Urinary bladder (tissue), 4 donors: Measurements from ENCODE around the gene KDR. TPM values are rescaled to one million over a fixed set of nuclear protein-coding genes. Genes with fewer than 3 reads are reported as not detected.

Experiments used
- DNase-seq: peaks from one replicate; pipeline ENCODE4 v3.0.0-alpha.2; 2015; ENCODE audit errors: extremely low spot score
- H3K27ac ChIP-seq: one replicate; pipeline ENCODE4 v1.5.1; 2013; ENCODE audit warnings: low read depth, mild to moderate bottlenecking, moderate library complexity
- H3K36me3 ChIP-seq: one replicate; pipeline ENCODE4 v1.6.1; 2013; ENCODE audit warnings: mild to moderate bottlenecking, moderate library complexity; ENCODE audit not compliant: insufficient read depth
- H3K4me1 ChIP-seq: one replicate; pipeline ENCODE4 v1.6.1; 2013; ENCODE audit warnings: mild to moderate bottlenecking, moderate library complexity; ENCODE audit not compliant: insufficient read depth
- H3K4me3 ChIP-seq: one replicate; pipeline ENCODE4 v1.5.1; 2013; ENCODE audit warnings: low read depth, low read length
- WGBS: extraction: QIAGEN DNeasy Blood & Tissue Kit; methylation state at CpG from one replicate; pipeline ENCODE4 v1.1.7; 2013; 5-methylcytosine and 5-hydroxymethylcytosine counted together
- polyA plus RNA-seq: library from polyadenylated mRNA; stranded (reverse); fragments of 200-250 nt; gene quantifications from one replicate; pipeline ENCODE4 v1.2.3, GENCODE V29; 2013
- total RNA-seq: library from RNA; depleted of rRNA; stranded (reverse); fragments of >200 nt; gene quantifications from one replicate; pipeline ENCODE4 v1.2.3, GENCODE V29; 2014
- donor health status: healthy with polysubstance abuse.
- donor health status: healthy.

The KDR gene
- total and polyA plus RNA-seq, 2 donors = 13.4 to 68.6 TPM

DNA sequence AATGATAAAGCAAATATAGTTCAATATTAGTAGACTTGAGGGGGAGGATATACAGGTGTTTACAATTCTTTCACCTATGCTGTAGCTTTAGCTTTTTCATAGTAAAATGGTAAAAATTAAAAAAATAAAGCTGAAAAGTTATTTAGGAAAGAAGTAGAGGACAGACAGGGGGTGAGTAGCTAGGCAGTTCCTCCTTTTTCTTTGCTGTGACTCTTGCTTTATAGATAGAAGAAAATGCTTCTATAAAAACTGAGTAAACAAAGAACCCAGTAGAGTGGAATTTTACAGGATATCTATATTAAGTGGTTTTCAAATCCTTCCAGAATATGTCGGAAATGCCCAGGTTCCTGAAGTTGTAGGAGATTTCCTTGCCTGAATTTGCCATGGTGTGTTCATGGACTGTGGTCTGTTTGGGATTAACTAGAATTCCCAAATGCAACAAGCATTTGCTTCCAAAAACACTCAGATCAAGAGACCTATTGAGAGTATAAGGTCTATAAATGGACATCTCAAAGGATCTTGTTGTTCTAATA is 74.9 kb downstream of the KDR start:
- H3K4me1 ChIP-seq = no peaks in the 10 kb centered on the region
- 49% methylated on average over 1 of the region's 1 CpG for WGBS
- no peaks in the 10 kb centered on the region for H3K36me3 ChIP-seq
- no peak overlapping the region for H3K27ac ChIP-seq
- no peak for DNase-seq
- no peak overlapping the region for H3K4me3 ChIP-seq

DNA sequence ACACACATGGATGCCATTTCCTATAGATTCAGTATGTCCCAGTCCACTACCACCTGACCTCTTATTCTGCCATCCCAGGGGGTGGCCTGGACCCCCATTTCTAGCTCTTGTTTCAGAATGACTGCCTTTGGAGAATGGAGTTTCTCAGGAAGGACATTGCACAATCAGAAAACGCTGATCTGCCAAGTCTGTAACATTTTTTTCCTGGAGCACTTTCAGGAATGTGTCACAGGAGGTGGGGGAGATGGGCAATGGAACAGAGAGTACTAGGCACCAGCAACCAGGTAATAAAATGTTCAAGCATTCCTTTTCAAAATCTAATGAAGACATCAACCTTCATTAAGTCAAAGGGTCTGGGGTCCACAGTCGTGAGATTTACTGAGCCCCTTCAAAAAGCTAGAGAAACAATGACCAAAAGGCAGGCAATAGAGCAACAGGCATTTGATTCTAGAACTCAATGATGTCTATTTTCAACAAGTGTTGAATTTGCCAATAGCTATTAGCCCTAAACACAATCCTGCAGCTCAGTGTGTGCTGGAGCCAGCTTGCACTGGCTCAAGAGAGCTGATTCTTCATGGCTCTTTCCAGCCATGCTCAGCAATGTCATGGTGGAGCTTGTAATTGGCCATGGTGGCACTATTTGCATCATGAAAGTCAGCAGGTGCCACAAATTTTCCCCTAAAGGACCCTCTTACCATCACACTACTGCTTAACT is 87.1 kb downstream of the KDR start:
- Histone ChIP-seq H3K27ac (no peak overlapping the region), H3K4me3 (no peak overlapping the region), H3K4me1 (no peaks in the 10 kb centered on the region), H3K36me3 (no peaks in the 10 kb centered on the region)
- DNase-seq = no peak
- 24% methylated on average over 2 of the region's 2 CpGs for WGBS

DNA sequence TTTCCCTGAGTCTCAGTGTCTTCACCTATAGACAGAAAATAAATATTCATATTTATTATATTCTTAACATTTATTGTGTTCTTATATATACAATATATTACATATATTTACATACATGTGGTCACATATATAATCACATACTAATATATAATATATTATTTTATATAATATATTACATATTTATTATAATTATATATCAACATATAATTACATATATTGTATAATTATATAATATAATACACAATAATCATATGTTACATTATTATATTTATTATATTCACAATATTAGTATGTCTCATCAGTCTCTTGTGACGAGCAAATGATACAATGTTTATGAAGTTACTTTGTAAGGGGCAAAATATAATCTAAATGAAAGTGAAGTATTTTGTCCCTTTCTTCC is 87.7 kb downstream of the KDR start:
- no peak overlapping the region for H3K4me3 ChIP-seq
- WGBS = 68% methylated on average over 1 of the region's 1 CpG

DNA sequence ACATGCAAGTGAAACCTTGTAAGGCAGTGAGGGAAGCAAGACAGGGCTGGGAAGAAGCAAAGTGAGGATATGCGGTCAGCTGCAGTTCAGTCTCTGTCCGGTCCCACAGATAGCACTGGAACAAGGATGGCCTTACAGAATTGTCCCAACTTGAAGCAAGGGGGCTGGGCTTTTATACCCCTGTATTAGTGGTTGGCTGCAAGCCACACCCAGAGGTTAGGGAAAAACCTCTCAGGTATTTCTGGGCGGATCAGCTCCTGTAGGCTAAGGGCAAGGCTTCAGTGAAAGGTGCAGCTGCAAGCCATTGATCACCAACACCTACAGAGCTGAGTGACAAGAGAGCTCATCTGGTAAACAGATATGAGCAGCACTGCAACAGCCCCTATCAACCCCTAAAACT is 89.0 kb downstream of the KDR start:
- 92% methylated on average over 3 of the region's 3 CpGs for WGBS
- no peak overlapping the region for H3K4me3 ChIP-seq
- no peaks in the 10 kb centered on the region for H3K36me3 ChIP-seq
- no peaks in the 10 kb centered on the region for H3K4me1 ChIP-seq
- no peak for DNase-seq
- H3K27ac ChIP-seq = no peak overlapping the region

More for the DNA sequence above, 87.7 kb downstream of the KDR start:
- no peak for DNase-seq
- H3K27ac ChIP-seq = no peak overlapping the region
- H3K4me1 ChIP-seq = no peaks in the 10 kb centered on the region
- H3K36me3 ChIP-seq = no peaks in the 10 kb centered on the region

DNA sequence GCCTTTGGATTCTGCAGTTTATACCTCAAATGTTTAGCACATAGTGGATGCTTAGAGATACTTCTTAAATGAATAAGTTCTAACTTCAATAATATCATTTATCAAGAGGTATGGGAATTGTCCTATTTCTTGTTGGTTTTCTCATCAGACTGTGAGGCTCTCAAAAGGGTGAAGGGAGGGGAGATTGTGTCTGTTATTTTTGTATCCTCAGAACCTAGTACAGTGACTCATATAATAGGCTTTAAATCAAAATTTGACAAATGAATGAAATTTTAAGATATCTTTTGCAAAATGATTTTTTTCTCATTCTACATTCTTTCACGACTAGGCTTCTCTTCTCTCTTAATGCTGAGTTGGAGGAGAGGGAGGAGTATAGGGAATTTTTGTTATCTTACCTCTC is 89.5 kb downstream of the KDR start:
- H3K27ac ChIP-seq = no peak overlapping the region
- WGBS = 68% methylated on average over 1 of the region's 1 CpG
- no peaks in the 10 kb centered on the region for H3K36me3 ChIP-seq
- no peak for DNase-seq
- H3K4me1 ChIP-seq = no peaks in the 10 kb centered on the region
- no peak overlapping the region for H3K4me3 ChIP-seq

DNA sequence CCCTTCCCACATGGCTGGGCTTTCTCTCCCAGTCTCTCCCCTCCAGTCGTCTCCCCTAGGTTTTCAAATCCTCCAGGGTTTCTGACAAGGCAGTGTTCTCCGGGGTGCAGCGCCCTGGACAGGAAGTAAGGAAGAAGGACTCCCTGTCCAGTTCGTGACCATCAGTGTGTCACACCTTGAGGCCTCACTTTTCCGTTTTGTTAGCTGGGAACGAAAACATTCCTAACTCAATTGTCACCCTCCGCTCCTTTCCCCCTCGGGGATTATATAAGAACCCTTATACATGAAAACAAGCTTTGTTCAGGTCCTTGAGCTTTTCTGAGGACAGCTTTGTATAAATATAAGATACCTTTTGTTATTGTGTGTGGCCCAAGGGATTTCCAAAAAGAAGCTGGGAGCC is 92.1 kb downstream of the KDR start:
- 24% methylated on average over 8 of the region's 8 CpGs for WGBS
- no peak for DNase-seq
- H3K27ac ChIP-seq = no peak overlapping the region

DNA sequence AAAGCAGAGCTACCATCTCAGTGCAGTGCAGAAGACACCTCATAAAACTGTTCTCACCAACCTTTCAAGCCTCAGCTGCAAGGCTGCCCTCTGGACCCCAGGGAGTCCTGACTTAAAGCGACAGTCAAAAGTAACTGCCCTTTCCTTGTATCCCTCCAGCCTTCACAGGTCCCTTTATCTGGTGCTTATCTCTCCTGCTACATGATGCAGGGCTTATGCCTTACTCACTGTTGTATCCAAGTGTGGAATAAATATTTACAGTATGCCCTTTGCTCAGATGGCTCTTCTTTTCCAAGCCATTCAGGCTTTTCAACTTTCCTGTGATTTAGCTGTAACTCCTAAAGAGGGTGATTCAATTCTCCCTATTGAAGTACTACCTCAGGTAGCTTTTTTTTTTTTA is 92.6 kb downstream of the KDR start:
- Histone ChIP-seq H3K36me3 (no peaks in the 10 kb centered on the region), H3K27ac (no peak overlapping the region), H3K4me1 (no peaks in the 10 kb centered on the region), H3K4me3 (no peak overlapping the region)
- DNase-seq = no peak
- WGBS = 20% methylated on average over 1 of the region's 1 CpG

More for the DNA sequence above, 92.1 kb downstream of the KDR start:
- Histone ChIP-seq H3K4me3 (no peak overlapping the region), H3K36me3 (no peaks in the 10 kb centered on the region), H3K4me1 (no peaks in the 10 kb centered on the region)

DNA sequence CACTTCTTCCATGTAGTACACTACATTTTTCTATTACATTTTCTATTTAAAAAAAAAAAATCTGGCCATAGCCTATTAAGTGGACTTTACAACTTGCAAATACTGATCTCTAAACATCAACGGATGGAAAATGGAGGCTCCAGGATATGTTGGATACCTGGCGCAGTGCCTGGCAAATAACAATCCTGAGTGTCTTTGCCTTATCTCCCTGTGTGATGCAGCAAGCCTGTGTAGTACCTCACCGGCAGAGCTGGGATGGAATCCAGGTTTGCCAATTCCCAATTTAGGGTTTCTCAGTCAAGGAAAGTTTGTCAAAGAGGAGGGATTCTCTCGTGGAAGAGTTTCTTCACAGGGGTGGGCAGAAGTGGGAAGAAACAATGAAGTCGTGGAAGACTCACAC is 93.2 kb downstream of the KDR start:
- H3K36me3 ChIP-seq = no peaks in the 10 kb centered on the region
- WGBS = 39% methylated on average over 5 of the region's 5 CpGs
- H3K4me3 ChIP-seq = no peak overlapping the region
- no peak for DNase-seq
- H3K27ac ChIP-seq = no peak overlapping the region
- no peaks in the 10 kb centered on the region for H3K4me1 ChIP-seq

DNA sequence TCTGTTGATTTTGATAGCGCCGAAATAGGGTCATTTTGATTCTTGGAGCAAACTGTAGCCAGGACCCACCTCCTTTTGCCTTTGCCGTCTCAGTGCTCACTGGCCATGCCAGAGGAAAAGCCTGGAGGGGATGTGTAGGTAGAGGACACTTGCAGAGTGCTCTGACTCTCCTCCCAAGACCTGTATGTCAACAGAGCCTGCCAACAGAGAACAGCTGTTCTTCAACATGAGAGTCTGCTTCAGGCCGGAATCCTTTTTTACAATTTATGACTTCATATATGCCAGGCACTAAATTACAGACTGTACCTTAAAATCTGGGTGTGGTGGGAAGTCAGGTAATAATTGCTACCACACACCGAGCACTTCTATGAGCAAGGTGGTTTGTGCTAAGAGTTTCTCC is 94.2 kb downstream of the KDR start:
- Histone ChIP-seq H3K4me1 (no peaks in the 10 kb centered on the region), H3K4me3 (no peak overlapping the region), H3K36me3 (no peaks in the 10 kb centered on the region), H3K27ac (no peak overlapping the region)
- WGBS = 84% methylated on average over 5 of the region's 5 CpGs
- DNase-seq = no peak

DNA sequence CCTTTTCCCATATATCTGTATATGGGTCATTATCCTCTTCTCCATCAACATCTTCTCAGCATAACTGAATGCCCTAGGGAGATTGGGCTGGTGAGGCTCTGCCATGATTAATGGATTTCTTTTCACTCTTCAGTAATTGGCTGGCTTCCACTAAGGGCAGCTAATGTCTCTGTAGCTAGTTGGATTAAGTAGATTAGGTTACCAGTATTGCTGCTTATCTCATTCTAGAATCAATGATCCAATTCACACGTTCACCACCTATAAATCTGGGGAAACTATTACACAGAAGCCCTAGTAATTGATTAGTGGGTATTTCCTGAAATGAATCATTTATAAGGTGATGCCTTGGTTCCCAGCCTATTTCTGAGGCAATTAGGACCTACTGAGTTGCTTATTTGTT is 94.8 kb downstream of the KDR start:
- Histone ChIP-seq H3K27ac (no peak overlapping the region), H3K36me3 (no peaks in the 10 kb centered on the region), H3K4me3 (no peak overlapping the region), H3K4me1 (no peaks in the 10 kb centered on the region)
- 89% methylated on average over 1 of the region's 1 CpG for WGBS
- no peak for DNase-seq

DNA sequence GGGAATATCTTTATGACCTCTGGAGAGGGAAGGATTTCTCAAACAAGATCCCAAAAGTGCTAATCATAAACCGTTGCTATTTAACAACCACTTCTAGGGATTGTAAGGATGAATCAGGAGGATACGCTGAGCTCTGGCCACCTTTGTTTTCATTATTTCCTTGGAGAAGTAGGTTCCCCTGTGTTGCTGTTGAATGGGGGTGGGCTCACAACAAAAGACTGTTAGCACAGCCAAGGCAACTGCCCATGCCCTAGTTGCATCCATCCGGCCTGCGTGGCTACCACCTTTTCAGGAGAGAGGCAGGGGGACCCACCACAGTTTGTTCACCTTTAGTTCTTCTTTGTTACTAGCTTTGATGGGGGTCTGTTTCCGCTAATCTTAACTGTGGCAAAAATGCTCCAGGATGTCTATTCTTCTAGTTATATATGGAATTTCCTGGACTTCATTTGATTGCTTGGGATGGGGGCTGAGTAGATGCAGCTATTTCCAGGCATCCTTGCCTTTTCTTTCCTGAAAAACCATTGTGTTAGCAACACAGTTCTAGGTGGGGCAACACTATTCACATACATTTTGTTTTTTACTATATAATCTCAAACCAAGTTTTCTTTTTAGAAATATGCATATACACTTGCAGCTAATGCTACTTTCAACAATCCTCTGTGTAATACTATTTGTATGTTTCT is 95.4 kb downstream of the KDR start:
- WGBS = 85% methylated on average over 5 of the region's 5 CpGs
- H3K27ac ChIP-seq = no peak overlapping the region

DNA sequence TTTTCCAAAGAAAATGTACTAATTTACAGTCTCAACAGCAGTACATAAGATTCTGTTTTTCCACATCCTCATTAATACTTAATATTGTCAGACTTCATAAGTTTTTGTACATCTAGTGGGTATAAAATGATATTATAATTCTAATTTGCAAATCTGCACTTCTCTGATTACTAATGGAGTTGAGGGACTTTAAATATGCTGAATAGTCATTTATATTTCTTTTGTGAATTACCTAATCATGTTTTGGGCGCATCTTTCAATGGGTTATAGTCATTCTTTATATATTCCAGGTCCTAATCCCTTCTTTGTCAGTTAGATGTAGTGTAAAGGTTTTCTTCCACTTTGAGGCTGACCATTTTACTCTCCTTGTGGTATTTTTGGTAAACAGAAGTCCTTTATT is 96.1 kb downstream of the KDR start:
- no peak overlapping the region for H3K4me3 ChIP-seq
- no peaks in the 10 kb centered on the region for H3K4me1 ChIP-seq
- no peak for DNase-seq
- no peaks in the 10 kb centered on the region for H3K36me3 ChIP-seq
- WGBS = 93% methylated on average over 1 of the region's 1 CpG
- H3K27ac ChIP-seq = no peak overlapping the region

More for the DNA sequence above, 95.4 kb downstream of the KDR start:
- no peaks in the 10 kb centered on the region for H3K4me1 ChIP-seq
- no peaks in the 10 kb centered on the region for H3K36me3 ChIP-seq
- no peak for DNase-seq
- H3K4me3 ChIP-seq = no peak overlapping the region
